ENCODE data around the gene LTBP1. TPM values are rescaled to one million over a fixed set of nuclear protein-coding genes. Genes with fewer than 3 reads are reported as not detected.

The LTBP1 gene
- total RNA-seq, 1 donor from 2014 or later, result 3.9 TPM

DNA sequence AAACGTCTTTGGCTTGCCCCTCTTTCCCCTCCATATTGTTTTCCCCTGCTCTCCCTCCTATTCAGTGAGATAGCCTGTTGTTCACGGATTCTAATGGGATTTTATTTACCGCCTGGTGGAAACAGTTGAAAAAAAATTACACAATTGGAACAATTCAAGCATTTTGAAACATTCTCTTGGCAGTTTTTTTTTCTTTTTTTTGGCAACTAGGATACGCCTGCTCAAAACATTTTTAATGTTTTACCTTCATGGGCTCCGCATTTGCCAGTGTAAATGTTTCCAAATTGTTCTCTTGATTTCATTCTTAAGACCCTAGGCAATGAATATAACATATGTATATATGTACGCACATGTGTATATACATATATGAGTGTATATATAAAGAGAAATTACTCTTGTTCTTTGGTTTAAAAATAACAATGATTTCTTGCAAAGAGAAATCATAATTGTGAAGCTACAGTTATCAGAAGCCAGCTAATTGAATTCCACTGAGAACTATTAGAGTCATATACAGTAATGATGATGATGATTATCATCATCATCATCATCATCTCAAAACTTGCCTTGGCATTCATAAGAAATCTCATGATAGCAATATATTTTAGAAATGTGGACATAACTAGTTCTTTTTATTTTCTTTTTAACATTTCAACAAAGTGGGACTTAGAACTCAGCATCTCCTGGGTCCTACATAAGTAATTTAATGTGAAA lies 146.7 kb downstream of the LTBP1 start:
- H3K27me3 Mint-ChIP-seq (ENCODE audit: unreplicated experiment), result peaks cover 3% of the 10 kb centered on the region
- no peak overlapping the region for H3K27ac Mint-ChIP-seq (ENCODE audit: unreplicated experiment)
- H3K4me3 Mint-ChIP-seq (ENCODE audit: unreplicated experiment), result no peak overlapping the region
- H3K36me3 Mint-ChIP-seq (ENCODE audit: unreplicated experiment), result no peaks in the 10 kb centered on the region
- TF ChIP-seq, protein P1, sequence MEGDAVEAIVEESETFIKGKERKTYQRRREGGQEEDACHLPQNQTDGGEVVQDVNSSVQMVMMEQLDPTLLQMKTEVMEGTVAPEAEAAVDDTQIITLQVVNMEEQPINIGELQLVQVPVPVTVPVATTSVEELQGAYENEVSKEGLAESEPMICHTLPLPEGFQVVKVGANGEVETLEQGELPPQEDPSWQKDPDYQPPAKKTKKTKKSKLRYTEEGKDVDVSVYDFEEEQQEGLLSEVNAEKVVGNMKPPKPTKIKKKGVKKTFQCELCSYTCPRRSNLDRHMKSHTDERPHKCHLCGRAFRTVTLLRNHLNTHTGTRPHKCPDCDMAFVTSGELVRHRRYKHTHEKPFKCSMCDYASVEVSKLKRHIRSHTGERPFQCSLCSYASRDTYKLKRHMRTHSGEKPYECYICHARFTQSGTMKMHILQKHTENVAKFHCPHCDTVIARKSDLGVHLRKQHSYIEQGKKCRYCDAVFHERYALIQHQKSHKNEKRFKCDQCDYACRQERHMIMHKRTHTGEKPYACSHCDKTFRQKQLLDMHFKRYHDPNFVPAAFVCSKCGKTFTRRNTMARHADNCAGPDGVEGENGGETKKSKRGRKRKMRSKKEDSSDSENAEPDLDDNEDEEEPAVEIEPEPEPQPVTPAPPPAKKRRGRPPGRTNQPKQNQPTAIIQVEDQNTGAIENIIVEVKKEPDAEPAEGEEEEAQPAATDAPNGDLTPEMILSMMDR (IDR thresholded peaks at IDR 0.05; ENCODE audit: partially characterized antibody, unreplicated experiment), result no peak
- no peaks in the 10 kb centered on the region for H3K4me1 Mint-ChIP-seq (ENCODE audit: low read depth, unreplicated experiment)
- H3K9me3 Mint-ChIP-seq (ENCODE audit: unreplicated experiment), result no peaks in the 10 kb centered on the region
- no peak for DNase-seq

DNA sequence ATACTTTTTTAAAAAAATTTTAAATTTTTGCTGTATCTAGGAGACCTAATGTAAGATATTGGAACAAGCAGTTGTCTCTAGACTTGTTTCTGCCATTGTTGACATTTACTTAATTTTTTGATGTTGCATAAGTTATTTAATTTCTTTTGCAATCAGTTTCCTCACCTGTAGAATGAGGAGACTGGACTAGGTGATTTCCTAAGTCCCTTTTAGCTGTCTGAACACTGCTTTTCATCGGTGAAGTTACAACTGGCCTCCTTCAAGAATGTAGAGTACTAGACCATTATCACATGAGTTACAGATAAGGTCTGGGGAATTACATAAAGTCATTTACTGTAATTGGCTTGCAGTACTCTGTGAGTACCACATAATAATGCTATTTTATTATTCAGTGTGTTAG lies 147.6 kb downstream of the LTBP1 start:
- Mint-ChIP-seq H3K9me3 (ENCODE audit: unreplicated experiment) (no peaks in the 10 kb centered on the region), H3K36me3 (ENCODE audit: unreplicated experiment) (no peaks in the 10 kb centered on the region), H3K27me3 (ENCODE audit: unreplicated experiment) (peaks cover 3% of the 10 kb centered on the region), H3K4me1 (ENCODE audit: low read depth, unreplicated experiment) (no peaks in the 10 kb centered on the region), H3K27ac (ENCODE audit: unreplicated experiment) (no peak overlapping the region), H3K4me3 (ENCODE audit: unreplicated experiment) (no peak overlapping the region)
- TF ChIP-seq, protein P1 (IDR thresholded peaks at IDR 0.05; ENCODE audit: partially characterized antibody, unreplicated experiment), result no peak
- DNase-seq, result no peak

DNA sequence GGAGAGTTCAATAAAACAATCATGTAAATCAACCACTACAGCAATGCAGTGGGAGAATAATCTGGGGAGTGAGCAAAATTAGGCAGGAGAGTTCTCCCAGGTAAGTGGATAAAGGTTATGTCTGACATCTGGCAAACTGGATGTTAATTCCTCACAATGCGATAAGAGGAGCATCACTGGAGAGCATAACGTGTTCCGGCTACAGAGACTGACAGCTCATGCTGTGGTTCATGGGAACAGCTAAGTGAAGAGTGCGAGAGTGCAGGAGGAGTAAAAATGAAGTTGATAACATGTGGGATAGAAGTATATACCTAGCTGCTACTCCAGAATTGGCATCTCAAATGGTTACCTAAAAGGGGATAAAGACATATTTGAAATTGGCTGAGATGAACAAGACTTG lies 153.2 kb downstream of the LTBP1 start:
- Mint-ChIP-seq H3K27ac (ENCODE audit: unreplicated experiment) (no peak overlapping the region), H3K4me1 (ENCODE audit: low read depth, unreplicated experiment) (peaks cover 13% of the 10 kb centered on the region), H3K36me3 (ENCODE audit: unreplicated experiment) (no peaks in the 10 kb centered on the region), H3K4me3 (ENCODE audit: unreplicated experiment) (no peak overlapping the region), H3K9me3 (ENCODE audit: unreplicated experiment) (no peaks in the 10 kb centered on the region), H3K27me3 (ENCODE audit: unreplicated experiment) (peaks cover 3% of the 10 kb centered on the region)
- DNase-seq, result no peak
- TF ChIP-seq, protein P1 (IDR thresholded peaks at IDR 0.05; ENCODE audit: partially characterized antibody, unreplicated experiment), result no peak

DNA sequence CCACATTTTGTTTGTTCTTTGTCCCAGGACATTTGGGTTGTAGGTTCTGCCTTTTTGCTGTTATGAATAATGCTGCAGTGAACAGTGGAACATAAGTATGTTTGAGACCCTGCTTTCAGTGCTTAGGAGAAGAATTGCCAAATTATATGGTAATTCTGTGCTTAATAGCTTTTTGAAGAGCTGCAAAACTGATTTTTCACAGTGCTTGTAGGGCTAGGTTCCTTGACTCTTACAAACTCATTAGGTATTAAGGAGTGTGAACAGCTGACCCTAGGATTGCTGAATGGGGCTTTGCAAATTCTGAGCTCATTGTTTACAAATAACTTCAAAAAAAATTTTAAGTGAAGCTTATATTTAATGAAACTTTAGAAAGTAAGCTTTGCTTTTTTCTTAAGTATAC lies 154.2 kb downstream of the LTBP1 start:
- Mint-ChIP-seq H3K27me3 (ENCODE audit: unreplicated experiment) (peaks cover 3% of the 10 kb centered on the region), H3K36me3 (ENCODE audit: unreplicated experiment) (no peaks in the 10 kb centered on the region), H3K9me3 (ENCODE audit: unreplicated experiment) (no peaks in the 10 kb centered on the region), H3K4me1 (ENCODE audit: low read depth, unreplicated experiment) (peaks cover 13% of the 10 kb centered on the region), H3K4me3 (ENCODE audit: unreplicated experiment) (no peak overlapping the region), H3K27ac (ENCODE audit: unreplicated experiment) (no peak overlapping the region)
- DNase-seq, result no peak
- TF ChIP-seq, protein P1 (IDR thresholded peaks at IDR 0.05; ENCODE audit: partially characterized antibody, unreplicated experiment), result no peak

DNA sequence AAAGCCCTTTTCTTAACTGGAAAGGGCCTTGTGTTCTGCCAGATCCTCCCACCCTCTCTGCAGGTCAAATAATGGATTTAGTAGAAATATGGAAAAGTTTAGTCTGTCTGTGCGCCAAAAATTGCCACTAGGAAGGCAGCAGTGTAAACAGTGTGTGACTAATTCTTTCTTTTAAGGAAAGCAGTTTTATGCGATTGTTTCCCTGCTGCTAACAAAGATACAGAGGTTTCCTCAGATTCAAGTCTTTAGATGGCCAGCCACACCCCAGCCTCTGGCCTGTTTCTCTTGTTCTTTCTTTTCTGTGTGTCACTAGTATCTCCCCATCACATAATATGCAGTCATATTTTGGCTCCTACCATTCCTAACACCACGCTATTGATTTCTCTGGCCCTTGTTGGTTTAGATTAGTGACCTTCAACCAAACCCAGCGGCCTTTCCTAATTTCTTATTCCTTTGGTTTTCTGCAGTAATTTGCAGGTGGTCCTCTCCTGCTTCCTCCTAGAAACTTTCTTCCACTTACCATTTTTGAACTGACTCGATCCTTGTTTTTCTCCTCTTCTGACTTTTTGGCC lies 157.4 kb downstream of the LTBP1 start:
- TF ChIP-seq, protein P1 (IDR thresholded peaks at IDR 0.05; ENCODE audit: partially characterized antibody, unreplicated experiment), result no peak
- peaks cover 2% of the 10 kb centered on the region for H3K27me3 Mint-ChIP-seq (ENCODE audit: unreplicated experiment)
- H3K4me3 Mint-ChIP-seq (ENCODE audit: unreplicated experiment), result no peak overlapping the region
- H3K36me3 Mint-ChIP-seq (ENCODE audit: unreplicated experiment), result no peaks in the 10 kb centered on the region
- no peak for DNase-seq
- no peak overlapping the region for H3K27ac Mint-ChIP-seq (ENCODE audit: unreplicated experiment)
- H3K9me3 Mint-ChIP-seq (ENCODE audit: unreplicated experiment), result no peaks in the 10 kb centered on the region
- H3K4me1 Mint-ChIP-seq (ENCODE audit: low read depth, unreplicated experiment), result peaks cover 13% of the 10 kb centered on the region

All from glutamatergic neuron (in vitro differentiated cells).